ENCODE data around the gene PCBP4.

Gene PCBP4

GRCh38 chr3:51999846-52000245, 32.6 kb upstream of the PCBP4 start:
- H3K27ac ChIP-seq = no peak overlapping the region
- no peak for TF ChIP-seq CTCF (conservative IDR thresholded peaks at IDR 0.05)

GRCh38 chr3:51998774-51999173, 31.5 kb upstream of the PCBP4 start:
- H3K27ac ChIP-seq = no peak overlapping the region

GRCh38 chr3:51997935-51998596, 30.8 kb upstream of the PCBP4 start:
- TF ChIP-seq CTCF (conservative IDR thresholded peaks at IDR 0.05) = no peak
- 0 out of 2 replicates have a peak overlapping the region, but pooled peaks have one; percentile 10 for H3K27ac ChIP-seq

More at GRCh38 chr3:51998774-51999173, 31.5 kb upstream of the PCBP4 start:
- no peak for TF ChIP-seq CTCF (conservative IDR thresholded peaks at IDR 0.05)

- no peak for TF ChIP-seq CTCF (conservative IDR thresholded peaks at IDR 0.05)
- H3K27ac ChIP-seq = no peak overlapping the region
Observed at GRCh38 chr3:51997172-51997571, 29.9 kb upstream of the PCBP4 start.

GRCh38 chr3:51995346-51996163, 28.3 kb upstream of the PCBP4 start, which contains the start of gene RPL29:
Gene RPL29 (minus strand): TSS chr3:51995895. CDS start chr3:51995461, 434 bp downstream.
- peak within 1 kb of the TSS; percentile 91 for H3K27ac ChIP-seq
- no peak for TF ChIP-seq CTCF (conservative IDR thresholded peaks at IDR 0.05)

- H3K27ac ChIP-seq = peak overlapping the region; percentile 91
- TF ChIP-seq CTCF (conservative IDR thresholded peaks at IDR 0.05) = no peak
Observed at GRCh38 chr3:51994530-51994929, 27.3 kb upstream of the PCBP4 start.

- H3K27ac ChIP-seq = peak overlapping the region; percentile 91
Observed at GRCh38 chr3:51993657-51994056, 26.4 kb upstream of the PCBP4 start.

Measured in VCaP (cell line).